Chondrocyte (in vitro differentiated cells): ENCODE measurements around the gene GPR161. TPM values are rescaled to one million over a fixed set of nuclear protein-coding genes. Genes with fewer than 3 reads are reported as not detected.

Experiments used
- DNase-seq: peaks from one replicate; pipeline ENCODE4 v3.0.0; 2021; ENCODE audit warnings: mixed read lengths, low spot score
- H3K27ac Mint-ChIP-seq: one replicate; pipeline ENCODE4 v1.8.0; 2021; ENCODE audit warnings: mild to moderate bottlenecking, moderate library complexity, mixed read lengths; ENCODE audit not compliant: unreplicated experiment
- H3K27me3 Mint-ChIP-seq: 2 replicates; pipeline ENCODE4 v1.8.0; 2021; ENCODE audit warnings: low read depth, mixed read lengths
- H3K36me3 Mint-ChIP-seq: 2 replicates; pipeline ENCODE4 v1.8.0; 2021; ENCODE audit warnings: low read depth, mixed read lengths
- H3K4me1 Mint-ChIP-seq: 2 replicates; pipeline ENCODE4 v1.8.0; 2021; ENCODE audit warnings: low read depth, mild to moderate bottlenecking, mixed read lengths
- H3K4me3 Mint-ChIP-seq: one replicate; pipeline ENCODE4 v1.8.0; 2021; ENCODE audit warnings: mild to moderate bottlenecking, moderate library complexity, mixed read lengths; ENCODE audit not compliant: unreplicated experiment
- H3K9me3 Mint-ChIP-seq: 2 replicates; pipeline ENCODE4 v1.8.0; 2021; ENCODE audit warnings: low read depth, mixed read lengths
- CTCF ChIP-seq: fragments of 200-600 bp; sonication (generic); IDR thresholded peaks from 2 replicates; pipeline ENCODE4 v1.5.0; 2021; ENCODE audit warnings: antibody characterized with exemption, mild to moderate bottlenecking, moderate library complexity
- total RNA-seq: library from RNA; stranded (reverse); gene quantifications from 3 replicates; pipeline ENCODE4 v1.2.1, GENCODE V29; 2021

GPR161 gene
- total RNA-seq, 1 donor from 2014 or later: 33.5 TPM

- Mint-ChIP-seq H3K27me3 (no peaks in the 10 kb centered on the region), H3K4me3 (no peak overlapping the region), H3K9me3 (peaks cover 9% of the 10 kb centered on the region), H3K27ac (no peak overlapping the region), H3K36me3 (no peaks in the 10 kb centered on the region), H3K4me1 (peaks cover 9% of the 10 kb centered on the region)
- no peak for TF ChIP-seq CTCF
- DNase-seq: no peak
Observed at GRCh38 chr1:168164771-168165170, 28.0 kb upstream of the GPR161 start.

DNA sequence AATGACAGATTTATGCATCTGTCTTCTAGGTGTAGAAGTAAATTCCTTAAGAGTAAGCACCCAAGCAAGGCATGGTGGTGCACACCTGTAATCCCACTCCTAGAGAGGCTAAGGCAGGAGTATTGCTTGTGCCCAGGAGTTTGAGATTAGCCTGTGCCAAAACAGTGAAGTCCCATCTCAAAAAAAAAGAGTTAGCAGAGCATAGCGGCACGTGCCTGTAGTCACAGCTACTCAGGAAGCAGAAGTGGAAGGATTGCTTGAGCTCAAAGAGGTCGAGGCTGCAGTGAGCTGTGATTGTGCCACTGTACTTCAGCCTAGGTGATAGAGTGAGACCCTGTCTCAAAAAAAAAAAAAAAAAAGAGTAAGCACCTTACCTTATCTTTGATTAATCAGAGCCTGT is 26.9 kb upstream of the GPR161 start:
- H3K9me3 Mint-ChIP-seq: peaks cover 14% of the 10 kb centered on the region
- no peak for TF ChIP-seq CTCF
- no peak for DNase-seq

DNA sequence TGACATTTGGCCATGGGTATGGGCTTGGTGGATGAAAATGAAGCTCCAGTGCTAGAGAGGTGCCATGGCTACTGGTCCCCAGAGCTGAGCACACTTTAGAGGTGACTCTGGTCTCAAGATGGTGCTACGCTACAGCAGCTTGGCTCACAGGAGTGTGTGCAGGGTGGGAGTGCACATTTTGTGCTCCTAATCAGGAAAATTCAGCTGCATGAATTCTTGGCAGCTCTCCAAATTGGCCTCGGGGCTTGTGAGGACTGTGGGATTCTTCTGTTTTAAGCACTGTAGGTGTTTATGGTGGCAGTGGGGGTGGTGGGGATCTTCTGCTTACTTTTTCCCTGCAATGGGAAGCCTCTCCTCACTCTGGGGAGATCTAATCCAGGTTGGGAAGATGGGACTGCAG is 24.7 kb upstream of the GPR161 start:
- H3K4me3 Mint-ChIP-seq: no peak overlapping the region
- H3K27ac Mint-ChIP-seq: no peak overlapping the region
- peaks cover 10% of the 10 kb centered on the region for H3K36me3 Mint-ChIP-seq
- H3K27me3 Mint-ChIP-seq: no peaks in the 10 kb centered on the region
- H3K9me3 Mint-ChIP-seq: peaks cover 32% of the 10 kb centered on the region
- H3K4me1 Mint-ChIP-seq: peaks cover 8% of the 10 kb centered on the region
- no peak for TF ChIP-seq CTCF
- DNase-seq: no peak

More for the DNA sequence above, 26.9 kb upstream of the GPR161 start:
- peaks cover 11% of the 10 kb centered on the region for H3K4me1 Mint-ChIP-seq
- peaks cover 2% of the 10 kb centered on the region for H3K36me3 Mint-ChIP-seq
- no peaks in the 10 kb centered on the region for H3K27me3 Mint-ChIP-seq
- no peak overlapping the region for H3K4me3 Mint-ChIP-seq
- H3K27ac Mint-ChIP-seq: no peak overlapping the region

DNA sequence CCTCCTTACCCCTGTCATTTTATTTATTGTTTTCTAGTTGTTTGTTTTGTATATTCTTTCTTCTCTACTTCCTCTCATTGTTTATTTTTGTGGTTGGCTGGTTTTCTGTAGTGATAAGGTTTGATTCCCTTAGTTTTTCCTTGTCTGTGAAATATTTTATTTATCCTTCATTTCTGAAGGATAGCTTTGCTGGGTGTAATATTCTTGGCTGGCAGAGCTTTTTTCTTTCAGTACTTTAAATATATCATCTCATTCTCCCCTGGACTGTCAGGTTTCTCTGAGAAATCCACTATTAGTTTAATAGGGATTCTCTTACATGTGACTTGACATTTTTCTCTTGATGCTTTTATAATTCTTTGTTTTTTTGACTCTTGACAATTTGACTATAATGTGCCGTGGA is 23.2 kb upstream of the GPR161 start:
- Mint-ChIP-seq H3K36me3 (peaks cover 13% of the 10 kb centered on the region), H3K9me3 (peaks cover 39% of the 10 kb centered on the region), H3K27me3 (no peaks in the 10 kb centered on the region), H3K27ac (peak overlapping the region; percentile 30), H3K4me1 (peaks cover 8% of the 10 kb centered on the region), H3K4me3 (no peak overlapping the region)
- no peak for TF ChIP-seq CTCF
- DNase-seq: no peak

GRCh38 chr1:168159251-168159650 is 22.5 kb upstream of the GPR161 start:
- no peak for DNase-seq
- H3K9me3 Mint-ChIP-seq: peaks cover 39% of the 10 kb centered on the region
- peaks cover 8% of the 10 kb centered on the region for H3K4me1 Mint-ChIP-seq
- no peak overlapping the region for H3K4me3 Mint-ChIP-seq
- H3K27me3 Mint-ChIP-seq: no peaks in the 10 kb centered on the region
- no peak overlapping the region for H3K27ac Mint-ChIP-seq
- TF ChIP-seq CTCF: no peak
- H3K36me3 Mint-ChIP-seq: peaks cover 13% of the 10 kb centered on the region
